Subcutaneous adipose tissue (tissue), 4 donors: ENCODE measurements around the gene LENG8. TPM values are rescaled to one million over a fixed set of nuclear protein-coding genes. Genes with fewer than 3 reads are reported as not detected.

ENCODE experiments used
- CTCF ChIP-seq: fragments of 450-650 bp; IDR thresholded peaks from one replicate; pipeline ENCODE4 v1.5.1; 2016; ENCODE audit warnings: low read depth, mild to moderate bottlenecking, control low read depth, antibody characterized with exemption, moderate library complexity
- total RNA-seq, 4 donors: library from RNA; depleted of rRNA; stranded (reverse); fragments of >200 nt; gene quantifications; one replicate each; pipeline ENCODE4 v1.1.0, GENCODE V29; 2016

The LENG8 gene
- total RNA-seq, 4 donors from 2014 or later: 55.1 to 233 (median 69.4) TPM

GRCh38 chr19:54412877-54413276 is 36.1 kb upstream of the LENG8 start:
- no peak for TF ChIP-seq CTCF

GRCh38 chr19:54414156-54414555 is 34.8 kb upstream of the LENG8 start:
- no peak for TF ChIP-seq CTCF

GRCh38 chr19:54415208-54415900 is 33.6 kb upstream of the LENG8 start, which contains the start of gene TTYH1:
TSS of gene TTYH1 (plus strand) at chr19:54415464. CDS start at chr19:54415553, 89 bp downstream.
- TF ChIP-seq CTCF: no peak

- no peak for TF ChIP-seq CTCF
Measured at GRCh38 chr19:54415901-54416673, 32.9 kb upstream of the LENG8 start.

- TF ChIP-seq CTCF: no peak
Measured at GRCh38 chr19:54416695-54417491, 32.1 kb upstream of the LENG8 start.

- TF ChIP-seq CTCF: no peak
Measured at GRCh38 chr19:54418030-54418929, 30.7 kb upstream of the LENG8 start.
